OCI-LY7 (cell line): Measurements from ENCODE around the gene CLCN6.
"Not testable (repeated sequence)": the region's sequence is repeated elsewhere in the genome, so short reads cannot be mapped to it uniquely, and the experiment has no call there.

Experiments used
- EZH2phosphoT487 ChIP-seq: fragments of 200-600 bp; sonication (generic); IDR thresholded peaks from 2 replicates; pipeline ENCODE4 v1.6.1; 2018; ENCODE audit warnings: low read depth, borderline replicate concordance, mild to moderate bottlenecking, mixed run types, antibody characterized with exemption, low read length, moderate library complexity, mixed read lengths
- TF ChIP-seq, protein P1 (sequence below): fragments of 200-600 bp; sonication (generic); conservative IDR thresholded peaks from 2 replicates; pipeline ENCODE4 v1.5.1; 2014; ENCODE audit warnings: mild to moderate bottlenecking, antibody characterized with exemption, low read length, moderate library complexity, mixed read lengths

DNA sequence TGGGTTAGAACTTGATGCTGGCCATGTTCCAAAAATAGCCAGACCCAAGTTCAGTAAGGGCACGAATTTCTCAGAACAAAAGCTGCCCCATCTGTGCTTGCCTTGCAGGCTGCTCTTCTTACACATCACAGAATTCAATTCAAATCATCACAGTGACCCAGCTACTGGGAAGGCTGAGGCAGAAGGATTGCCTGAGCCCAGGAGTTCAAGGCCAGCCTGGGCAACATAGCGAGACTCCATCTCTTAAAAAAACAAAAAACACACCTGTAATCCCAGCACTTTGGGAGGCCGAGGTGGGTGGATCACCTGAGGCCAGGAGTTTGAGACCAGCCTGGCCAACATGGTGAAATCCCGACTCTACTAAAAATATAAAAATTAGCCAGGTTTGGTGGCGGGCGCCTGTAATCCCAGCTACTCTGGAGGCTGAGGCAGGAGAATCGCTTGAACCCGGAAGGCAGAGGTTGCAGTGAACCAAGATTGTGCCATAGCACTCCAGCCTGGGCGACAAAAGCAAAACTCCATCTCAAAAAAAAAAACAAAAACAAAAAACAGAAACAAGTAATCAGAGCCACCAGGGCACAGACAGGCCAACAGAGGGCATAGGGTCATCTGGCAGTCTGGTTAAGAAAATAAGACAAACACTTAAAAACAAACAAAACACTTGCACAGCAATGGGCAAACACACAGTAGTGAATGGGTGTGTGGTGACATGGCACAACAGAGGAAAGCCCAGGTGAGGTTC, 1.9 kb upstream of the CLCN6 start:
- TF ChIP-seq EZH2phosphoT487, result not testable (repeated sequence)
- TF ChIP-seq, protein P1, sequence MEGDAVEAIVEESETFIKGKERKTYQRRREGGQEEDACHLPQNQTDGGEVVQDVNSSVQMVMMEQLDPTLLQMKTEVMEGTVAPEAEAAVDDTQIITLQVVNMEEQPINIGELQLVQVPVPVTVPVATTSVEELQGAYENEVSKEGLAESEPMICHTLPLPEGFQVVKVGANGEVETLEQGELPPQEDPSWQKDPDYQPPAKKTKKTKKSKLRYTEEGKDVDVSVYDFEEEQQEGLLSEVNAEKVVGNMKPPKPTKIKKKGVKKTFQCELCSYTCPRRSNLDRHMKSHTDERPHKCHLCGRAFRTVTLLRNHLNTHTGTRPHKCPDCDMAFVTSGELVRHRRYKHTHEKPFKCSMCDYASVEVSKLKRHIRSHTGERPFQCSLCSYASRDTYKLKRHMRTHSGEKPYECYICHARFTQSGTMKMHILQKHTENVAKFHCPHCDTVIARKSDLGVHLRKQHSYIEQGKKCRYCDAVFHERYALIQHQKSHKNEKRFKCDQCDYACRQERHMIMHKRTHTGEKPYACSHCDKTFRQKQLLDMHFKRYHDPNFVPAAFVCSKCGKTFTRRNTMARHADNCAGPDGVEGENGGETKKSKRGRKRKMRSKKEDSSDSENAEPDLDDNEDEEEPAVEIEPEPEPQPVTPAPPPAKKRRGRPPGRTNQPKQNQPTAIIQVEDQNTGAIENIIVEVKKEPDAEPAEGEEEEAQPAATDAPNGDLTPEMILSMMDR, result not testable (repeated sequence)
